ENCODE measurements around the gene XIST. TPM values are rescaled to one million over a fixed set of nuclear protein-coding genes. Genes with fewer than 3 reads are reported as not detected.

XIST gene
- total RNA-seq, 1 experiment from 2014 or later: 1.4 TPM

DNA sequence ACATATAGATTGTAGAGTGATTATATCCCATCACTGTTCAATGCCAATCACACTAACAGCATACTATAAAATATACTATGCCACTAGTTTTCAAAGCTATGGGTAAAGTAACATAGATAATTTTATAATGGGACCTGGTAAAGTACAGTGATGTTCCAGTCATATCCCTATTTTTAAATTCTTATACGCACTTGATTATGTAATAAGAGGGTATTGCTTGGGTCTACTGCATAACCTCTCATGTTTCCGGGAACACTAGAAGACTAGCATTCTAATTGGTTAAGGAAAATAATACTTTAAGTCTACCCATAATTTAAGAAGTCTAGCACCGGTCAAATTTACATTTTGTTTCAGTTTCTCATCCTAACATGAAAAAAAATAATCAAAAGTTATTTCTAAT lies 14.4 kb downstream of the XIST start:
- Histone ChIP-seq H3K27me3 (ENCODE audit: insufficient read depth, low read length) (no peaks in the 10 kb centered on the region), H3K23ac (ENCODE audit: insufficient read length, low read depth, low read length) (no peak overlapping the region), H2BK5ac (ENCODE audit: insufficient read length, low read length) (no peak overlapping the region), H4K8ac (replicated peaks; ENCODE audit: insufficient read length, low read depth, low read length) (no peak overlapping the region), H2BK20ac (ENCODE audit: low read depth, low read length, poor library complexity, severe bottlenecking) (no peak overlapping the region), H3K4me1 (ENCODE audit: insufficient read depth, low read length) (no peaks in the 10 kb centered on the region), H3K4me2 (ENCODE audit: insufficient read depth, insufficient read length, low read length) (no peak overlapping the region), H4K5ac (ENCODE audit: insufficient read length, low read depth, low read length) (no peak overlapping the region), H4K20me1 (ENCODE audit: control insufficient read depth, insufficient read depth, insufficient read length) (no peaks in the 10 kb centered on the region), H2BK15ac (ENCODE audit: low read depth, low read length) (no peak overlapping the region), H3K14ac (ENCODE audit: insufficient read depth, low read length) (no peak overlapping the region), H3K79me2 (ENCODE audit: insufficient read depth, low read length) (no peaks in the 10 kb centered on the region), H4K91ac (ENCODE audit: insufficient read length, low read depth, low read length) (no peak overlapping the region), H3T11ph (ENCODE audit: low read length) (no peak overlapping the region), H2AFZ (ENCODE audit: low read length) (no peak overlapping the region), H3K23me2 (ENCODE audit: insufficient read length, low read depth, low read length, poor library complexity, severe bottlenecking) (no peaks in the 10 kb centered on the region), H2BK12ac (ENCODE audit: insufficient read length, low read depth, low read length) (no peak overlapping the region), H3K27ac (ENCODE audit: insufficient read length, low read depth, low read length) (no peak overlapping the region), H2BK120ac (ENCODE audit: low read depth, low read length, poor library complexity, severe bottlenecking) (no peak overlapping the region), H3K56ac (ENCODE audit: insufficient read length, low read depth, low read length) (no peak overlapping the region), H3K79me1 (ENCODE audit: insufficient read depth, low read depth, low read length, poor library complexity, severe bottlenecking) (no peaks in the 10 kb centered on the region), H3K4ac (ENCODE audit: low read depth, low read length) (no peak overlapping the region), H3K9me3 (ENCODE audit: control insufficient read depth, low read depth, low read length) (no peaks in the 10 kb centered on the region), H2AK5ac (ENCODE audit: insufficient read length, low read length) (no peak overlapping the region), H3K9ac (ENCODE audit: extremely low read depth, insufficient read length, low read length) (no peak overlapping the region), H3K18ac (ENCODE audit: insufficient read length, low read depth, low read length) (no peak overlapping the region)
- Mint-ChIP-seq H3K27ac (no peak overlapping the region), H3K4me3 (no peak overlapping the region), H3K27me3 (ENCODE audit: low read depth) (no peaks in the 10 kb centered on the region; the same call in 1 of the 2 replicates), H3K9me3 (no peaks in the 10 kb centered on the region; a peak in 1 of 5 replicates), H3K4me1 (no peaks in the 10 kb centered on the region), H3K36me3 (ENCODE audit: insufficient read depth in 1 of 3, low read depth in 3 of 3) (no peaks in the 10 kb centered on the region)
- no peak for DNase-seq
- TF ChIP-seq, protein P1, sequence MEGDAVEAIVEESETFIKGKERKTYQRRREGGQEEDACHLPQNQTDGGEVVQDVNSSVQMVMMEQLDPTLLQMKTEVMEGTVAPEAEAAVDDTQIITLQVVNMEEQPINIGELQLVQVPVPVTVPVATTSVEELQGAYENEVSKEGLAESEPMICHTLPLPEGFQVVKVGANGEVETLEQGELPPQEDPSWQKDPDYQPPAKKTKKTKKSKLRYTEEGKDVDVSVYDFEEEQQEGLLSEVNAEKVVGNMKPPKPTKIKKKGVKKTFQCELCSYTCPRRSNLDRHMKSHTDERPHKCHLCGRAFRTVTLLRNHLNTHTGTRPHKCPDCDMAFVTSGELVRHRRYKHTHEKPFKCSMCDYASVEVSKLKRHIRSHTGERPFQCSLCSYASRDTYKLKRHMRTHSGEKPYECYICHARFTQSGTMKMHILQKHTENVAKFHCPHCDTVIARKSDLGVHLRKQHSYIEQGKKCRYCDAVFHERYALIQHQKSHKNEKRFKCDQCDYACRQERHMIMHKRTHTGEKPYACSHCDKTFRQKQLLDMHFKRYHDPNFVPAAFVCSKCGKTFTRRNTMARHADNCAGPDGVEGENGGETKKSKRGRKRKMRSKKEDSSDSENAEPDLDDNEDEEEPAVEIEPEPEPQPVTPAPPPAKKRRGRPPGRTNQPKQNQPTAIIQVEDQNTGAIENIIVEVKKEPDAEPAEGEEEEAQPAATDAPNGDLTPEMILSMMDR (conservative IDR thresholded peaks at IDR 0.05): no peak
- WGBS (ENCODE audit: extremely low coverage, insufficient read length, low lambda C conversion rate): no CpG with 5 or more reads among the region's 3 CpGs
